Pancreas (tissue), 10 donors: Measurements from ENCODE around the gene PRR3. TPM values are rescaled to one million over a fixed set of nuclear protein-coding genes. Genes with fewer than 3 reads are reported as not detected.
"Not testable (repeated sequence)": the region's sequence is repeated elsewhere in the genome, so short reads cannot be mapped to it uniquely, and the experiment has no call there.

ENCODE experiments used
- ATAC-seq, 4 donors: fragments of 200-7000 bp; cut with Tn5 transposase; one replicate each; pipeline versions ENCODE4 v1.8.0 to v1.9.1; 2020; ENCODE audit warnings: mild to moderate bottlenecking in 4 of 4, moderate library complexity in 4 of 4
- DNase-seq, 6 donors: peaks; one replicate each; pipeline ENCODE4 v3.0.0-alpha.2; 2020
- FAIRE-seq: peaks from 2 replicates; lab custom pipeline; 2012; peaks lifted over from hg19 to GRCh38; lab: Jason Lieb, UNC
- H3K27ac ChIP-seq, 4 donors: fragments of 200-600 bp; sonication (generic); 1 replicate in 3 of 4; 2 replicates in 1 of 4; pipeline versions ENCODE4 v1.5.0 to v1.8.0; 2020
- H3K27me3 ChIP-seq, 4 donors: fragments of 200-600 bp; one replicate each; pipeline ENCODE4 v1.8.0; 2021
- H3K36me3 ChIP-seq, 3 donors: fragments of 200-600 bp; sonication (generic) in 1 of 3; one replicate each; pipeline versions ENCODE4 v1.5.0 to v1.8.0; 2020 to 2021
- H3K4me1 ChIP-seq, 3 donors: fragments of 200-600 bp; one replicate each; pipeline ENCODE4 v1.8.0; 2021
- H3K4me3 ChIP-seq, 4 donors: fragments of 200-600 bp; sonication (generic) in 2 of 4; one replicate each; pipeline versions ENCODE4 v1.5.0 to v1.8.0; 2020 to 2021
- H3K9me3 ChIP-seq, 4 donors: fragments of 200-600 bp; one replicate each; pipeline ENCODE4 v1.8.0; 2021
- WGBS, 2 donors: extraction: QIAGEN DNeasy Blood & Tissue Kit; methylation state at CpG; one replicate each; pipeline ENCODE4 v1.1.7; 2013; 5-methylcytosine and 5-hydroxymethylcytosine counted together
- intact Hi-C, 3 donors: fragments of 100-400 bp; cut with DNase I; formaldehyde crosslinking; loops; one replicate each; pipeline versions ENCODE4 v1.11.1 to v1.14.2; 2022
- polyA plus RNA-seq, 2 donors: library from polyadenylated mRNA; stranded (reverse); fragments of 200-250 nt; gene quantifications; one replicate each; pipeline ENCODE4 v1.2.3, GENCODE V29; 2013
- total RNA-seq, 6 donors: library from RNA; stranded (reverse); fragmentation: NEBNext Ultra II Directional in 4 of 6; extraction: Animal tissue kit (Norgen Biotek cat#: 25700) in 4 of 6; gene quantifications; one replicate each; pipeline versions ENCODE4 v1.2.1 to v1.2.4, GENCODE V29; 2021 to 2023
- TF ChIP-seq, protein P1 (sequence below), 4 donors: fragments of 200-600 bp; sonication (generic) in 3 of 4; IDR thresholded peaks; one replicate each; pipeline versions ENCODE4 v1.5.0 to v1.8.0; 2021; ENCODE audit warnings: antibody characterized with exemption in 4 of 4
- donor health status: healthy with polysubstance abuse.
- donor health status: DM: no; HTN: no; CAD: no; lungs with moderate emphysema.
- donor health status: DM: no; HTN: no; CAD: no.
- donor health status: control.
- donor health status: control.
- donor health status: Bipolar disorder and iron deficiency.
- donor health status: DM: yes; HTN: yes; CAD: no.
- donor health status: DM: no; HTN: no; CAD: no.
- donor health status: DM: no; HTN: no; CAD: no.
- donor health status: DM: yes; HTN: yes; CAD: no.

PRR3 gene
- total and polyA plus RNA-seq, 8 donors: 2.2 to 8.7 (median 3.7) TPM

DNA sequence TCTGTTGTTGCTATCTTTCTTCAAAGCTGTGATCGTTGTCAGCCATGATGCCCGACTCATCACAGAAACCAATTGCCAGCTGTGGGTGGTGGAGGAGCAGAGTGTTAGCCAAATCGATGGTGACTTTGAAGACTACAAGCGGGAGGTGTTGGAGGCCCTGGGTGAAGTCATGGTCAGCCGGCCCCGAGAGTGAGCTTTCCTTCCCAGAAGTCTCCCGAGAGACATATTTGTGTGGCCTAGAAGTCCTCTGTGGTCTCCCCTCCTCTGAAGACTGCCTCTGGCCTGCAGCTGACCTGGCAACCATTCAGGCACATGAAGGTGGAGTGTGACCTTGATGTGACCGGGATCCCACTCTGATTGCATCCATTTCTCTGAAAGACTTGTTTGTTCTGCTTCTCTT lies 33.4 kb downstream of the PRR3 start:
- intact Hi-C loops: no loop called here
- H3K4me3 ChIP-seq: no peak overlapping the region
- TF ChIP-seq, protein P1, sequence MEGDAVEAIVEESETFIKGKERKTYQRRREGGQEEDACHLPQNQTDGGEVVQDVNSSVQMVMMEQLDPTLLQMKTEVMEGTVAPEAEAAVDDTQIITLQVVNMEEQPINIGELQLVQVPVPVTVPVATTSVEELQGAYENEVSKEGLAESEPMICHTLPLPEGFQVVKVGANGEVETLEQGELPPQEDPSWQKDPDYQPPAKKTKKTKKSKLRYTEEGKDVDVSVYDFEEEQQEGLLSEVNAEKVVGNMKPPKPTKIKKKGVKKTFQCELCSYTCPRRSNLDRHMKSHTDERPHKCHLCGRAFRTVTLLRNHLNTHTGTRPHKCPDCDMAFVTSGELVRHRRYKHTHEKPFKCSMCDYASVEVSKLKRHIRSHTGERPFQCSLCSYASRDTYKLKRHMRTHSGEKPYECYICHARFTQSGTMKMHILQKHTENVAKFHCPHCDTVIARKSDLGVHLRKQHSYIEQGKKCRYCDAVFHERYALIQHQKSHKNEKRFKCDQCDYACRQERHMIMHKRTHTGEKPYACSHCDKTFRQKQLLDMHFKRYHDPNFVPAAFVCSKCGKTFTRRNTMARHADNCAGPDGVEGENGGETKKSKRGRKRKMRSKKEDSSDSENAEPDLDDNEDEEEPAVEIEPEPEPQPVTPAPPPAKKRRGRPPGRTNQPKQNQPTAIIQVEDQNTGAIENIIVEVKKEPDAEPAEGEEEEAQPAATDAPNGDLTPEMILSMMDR (IDR thresholded peaks at IDR 0.05): no peak
- no peak overlapping the region for H3K27ac ChIP-seq
- no peaks in the 10 kb centered on the region for H3K27me3 ChIP-seq
- 66 to 70% methylated on average over 8 of the region's 8 CpGs for WGBS, 2 donors
- DNase-seq: peak in 1 of 6 donors; percentile 37
- H3K36me3 ChIP-seq: peaks cover 0 to 57% (median 29%) of the 10 kb centered on the region in 3 donors
- H3K4me1 ChIP-seq: no peaks in the 10 kb centered on the region
- no peak for FAIRE-seq
- ATAC-seq: peak in 2 of 4 donors; percentile 14 to 18
- H3K9me3 ChIP-seq: no peaks in the 10 kb centered on the region

- FAIRE-seq: no peak
- H3K27me3 ChIP-seq: no peaks in the 10 kb centered on the region
- H3K27ac ChIP-seq: no peak overlapping the region
- no peaks in the 10 kb centered on the region for H3K9me3 ChIP-seq
- TF ChIP-seq, protein P1 (IDR thresholded peaks at IDR 0.05): no peak
- peak in 3 of 4 donors; percentile 20 to 48 (median 45) for ATAC-seq
- intact Hi-C loops: no loop called here
- no peak overlapping the region for H3K4me3 ChIP-seq
- H3K4me1 ChIP-seq: no peaks in the 10 kb centered on the region
- H3K36me3 ChIP-seq: peaks cover 0 to 52% (median 24%) of the 10 kb centered on the region in 3 donors
- WGBS, 2 donors: 34 to 64% methylated on average over 1 of the region's 1 CpG
- DNase-seq: peak in 1 of 6 donors; percentile 5
These were observed 33.9 kb downstream of the PRR3 start for GRCh38 chr6:30591008-30591407.

DNA sequence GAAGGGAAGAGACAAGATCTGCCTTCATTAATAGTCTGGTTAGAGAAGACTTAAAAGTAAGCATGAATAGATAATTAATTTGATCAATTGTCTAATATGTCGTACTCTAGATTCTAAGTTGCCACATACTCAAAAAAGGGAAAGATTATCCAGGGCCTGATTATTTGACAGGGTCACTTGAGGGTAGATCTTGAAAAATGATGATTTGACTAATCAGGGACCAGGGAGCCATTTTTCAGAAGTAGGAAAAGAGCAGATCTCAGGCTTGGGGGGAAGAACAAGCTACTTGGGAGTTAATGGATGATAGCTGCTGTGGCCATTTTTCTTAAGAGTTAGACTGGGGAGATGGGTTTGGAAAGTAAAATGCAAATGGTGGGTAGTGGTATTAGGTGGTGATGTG lies 35.2 kb downstream of the PRR3 start:
- Histone ChIP-seq H3K27ac (no peak overlapping the region), H3K9me3 (no peaks in the 10 kb centered on the region), H3K36me3 (peaks cover 0 to 41% (median 15%) of the 10 kb centered on the region in 3 donors), H3K27me3 (no peaks in the 10 kb centered on the region), H3K4me1 (no peaks in the 10 kb centered on the region), H3K4me3 (no peak overlapping the region)
- TF ChIP-seq, protein P1 (IDR thresholded peaks at IDR 0.05): no peak
- 98 to 100% methylated on average over 1 of the region's 1 CpG for WGBS, 2 donors
- no peak for FAIRE-seq
- ATAC-seq: no peak
- intact Hi-C loops: no loop called here
- no peak for DNase-seq

DNA sequence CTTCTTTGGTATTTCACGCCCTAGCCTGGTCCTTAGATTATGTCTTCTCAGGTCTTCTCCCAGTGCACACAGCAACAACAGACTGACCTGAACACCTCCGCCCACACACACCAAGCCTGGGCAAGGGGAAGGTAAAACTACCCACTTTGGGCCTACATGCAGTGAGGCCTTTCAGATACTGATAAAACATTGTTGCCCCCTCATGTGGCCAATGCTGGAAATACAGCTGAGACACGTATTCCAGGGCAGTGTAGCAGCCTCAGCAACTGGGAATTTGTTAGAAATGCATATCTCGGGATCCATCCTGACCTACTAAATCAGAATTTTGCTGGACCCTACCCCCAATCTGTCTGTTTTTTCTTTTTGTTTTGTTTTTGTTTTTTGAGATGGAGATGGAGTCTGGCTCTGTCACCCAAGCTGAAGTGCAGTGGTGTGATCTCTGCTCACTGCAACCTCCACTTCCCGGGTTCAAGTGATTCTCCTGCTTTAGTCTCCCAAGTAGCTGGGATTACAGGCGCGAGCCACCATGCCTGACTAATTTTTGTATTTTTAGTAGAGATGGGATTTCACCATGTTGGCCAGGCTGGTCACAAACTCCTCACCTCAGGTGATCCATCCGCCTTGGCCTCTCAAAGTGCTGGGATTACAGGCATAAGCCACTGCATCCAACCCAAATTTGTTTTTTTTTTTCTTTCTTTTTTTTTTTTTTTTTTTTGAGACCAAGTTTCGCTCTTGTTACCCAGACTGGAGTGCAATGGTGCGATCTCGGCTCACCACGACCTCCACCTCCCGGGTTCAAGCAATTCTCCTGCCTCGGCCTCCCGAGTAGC lies 40.4 kb downstream of the PRR3 start:
- H3K4me3 ChIP-seq, H3K27ac ChIP-seq, FAIRE-seq, H3K27me3 ChIP-seq, H3K9me3 ChIP-seq, intact Hi-C loops, H3K4me1 ChIP-seq: not testable (repeated sequence)
- ATAC-seq (peak; percentile 71 to 90 (median 84)), DNase-seq (peak in 5 of 6 donors; percentile 64 to 85 (median 80))
- peaks cover 3 to 23% (median 21%) of the 10 kb centered on the region in 3 donors for H3K36me3 ChIP-seq
- 67 to 74% methylated on average over 14 to 15 of the region's 15 CpGs for WGBS, 2 donors
- TF ChIP-seq, protein P1 (IDR thresholded peaks at IDR 0.05): peak; percentile 44 to 82 (median 68)
